GM19372 (cell line): ENCODE measurements around the gene TPO.
"Not testable (repeated sequence)": the region's sequence is repeated elsewhere in the genome, so short reads cannot be mapped to it uniquely, and the experiment has no call there.

ENCODE experiments used
- ATAC-seq: cut with Tn5 transposase; IDR thresholded peaks from one replicate; pipeline ENCODE4 v1.9.1; 2021; ENCODE audit warnings: mild to moderate bottlenecking, low read depth, moderate library complexity; ENCODE audit not compliant: unreplicated experiment

The TPO gene

GRCh38 chr2:1498176-1498575 is 84.9 kb downstream of the TPO start:
- ATAC-seq = no peak

- ATAC-seq = no peak
Observed at GRCh38 chr2:1499033-1499795, 86.0 kb downstream of the TPO start.

GRCh38 chr2:1501038-1501851 is 88.0 kb downstream of the TPO start:
- no peak for ATAC-seq

- no peak for ATAC-seq
Observed at GRCh38 chr2:1501991-1502390, 88.7 kb downstream of the TPO start.

GRCh38 chr2:1502891-1503304 is 89.6 kb downstream of the TPO start:
- no peak for ATAC-seq

- no peak for ATAC-seq
Observed at GRCh38 chr2:1503471-1504310, 90.4 kb downstream of the TPO start.

GRCh38 chr2:1504311-1504750 is 91.1 kb downstream of the TPO start:
- ATAC-seq = no peak

GRCh38 chr2:1505031-1505441 is 91.8 kb downstream of the TPO start:
- ATAC-seq = no peak

- ATAC-seq = no peak
Observed at GRCh38 chr2:1509271-1510065, 96.2 kb downstream of the TPO start.

- ATAC-seq = no peak
Observed at GRCh38 chr2:1510176-1510575, 96.9 kb downstream of the TPO start.

- no peak for ATAC-seq
Observed at GRCh38 chr2:1511455-1511854, 98.2 kb downstream of the TPO start.

- ATAC-seq = no peak
Observed at GRCh38 chr2:1512321-1513289, 99.3 kb downstream of the TPO start.

GRCh38 chr2:1514391-1515072 is 101.3 kb downstream of the TPO start:
- ATAC-seq = no peak

- no peak for ATAC-seq
Observed at GRCh38 chr2:1515073-1515430, 101.8 kb downstream of the TPO start.

GRCh38 chr2:1515986-1516797 is 102.9 kb downstream of the TPO start:
- ATAC-seq = no peak

- no peak for ATAC-seq
Observed at GRCh38 chr2:1516798-1517060, 103.5 kb downstream of the TPO start.

GRCh38 chr2:1517291-1517690 is 104.0 kb downstream of the TPO start:
- not testable (repeated sequence) for ATAC-seq

- ATAC-seq = no peak
Observed at GRCh38 chr2:1517786-1518185, 104.5 kb downstream of the TPO start.
